ENCODE measurements around the gene POLR2F. TPM values are rescaled to one million over a fixed set of nuclear protein-coding genes. Genes with fewer than 3 reads are reported as not detected.
A peak's percentile ranks its signal among the peaks of the same experiment; 100 is the strongest.

POLR2F gene
- total RNA-seq, 4 donors from 2014 or later, result 31.7 to 56.1 (median 46.9) TPM

- Histone ChIP-seq H3K9me3 (no peaks in the 10 kb centered on the region), H3K36me3 (peaks cover 48 to 91% (median 55%) of the 10 kb centered on the region in 3 donors), H3K27me3 (no peaks in the 10 kb centered on the region), H3K4me1 (peaks cover 36 to 70% (median 37%) of the 10 kb centered on the region in 3 donors), H3K4me3 (no peak overlapping the region), H3K27ac (peak overlapping the region; percentile 8 to 89 (median 56))
- DNase-seq, result no peak
- intact Hi-C loops (cut with DNase I), result loop anchor here (5.0 kb wide), 1 partner anchor 48 kb away; no protein-coding TSS in a partner anchor
- WGBS, 2 donors, result 66% methylated on average over 7 of the region's 11 CpGs; no CpG with 5 or more reads in 1 of the 2 donors
- no peak for TF ChIP-seq POLR2A (IDR thresholded peaks at IDR 0.05)
- TF ChIP-seq, protein P1, sequence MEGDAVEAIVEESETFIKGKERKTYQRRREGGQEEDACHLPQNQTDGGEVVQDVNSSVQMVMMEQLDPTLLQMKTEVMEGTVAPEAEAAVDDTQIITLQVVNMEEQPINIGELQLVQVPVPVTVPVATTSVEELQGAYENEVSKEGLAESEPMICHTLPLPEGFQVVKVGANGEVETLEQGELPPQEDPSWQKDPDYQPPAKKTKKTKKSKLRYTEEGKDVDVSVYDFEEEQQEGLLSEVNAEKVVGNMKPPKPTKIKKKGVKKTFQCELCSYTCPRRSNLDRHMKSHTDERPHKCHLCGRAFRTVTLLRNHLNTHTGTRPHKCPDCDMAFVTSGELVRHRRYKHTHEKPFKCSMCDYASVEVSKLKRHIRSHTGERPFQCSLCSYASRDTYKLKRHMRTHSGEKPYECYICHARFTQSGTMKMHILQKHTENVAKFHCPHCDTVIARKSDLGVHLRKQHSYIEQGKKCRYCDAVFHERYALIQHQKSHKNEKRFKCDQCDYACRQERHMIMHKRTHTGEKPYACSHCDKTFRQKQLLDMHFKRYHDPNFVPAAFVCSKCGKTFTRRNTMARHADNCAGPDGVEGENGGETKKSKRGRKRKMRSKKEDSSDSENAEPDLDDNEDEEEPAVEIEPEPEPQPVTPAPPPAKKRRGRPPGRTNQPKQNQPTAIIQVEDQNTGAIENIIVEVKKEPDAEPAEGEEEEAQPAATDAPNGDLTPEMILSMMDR (IDR thresholded peaks at IDR 0.05), result peak in 4 of 6 experiments; percentile 13 to 32 (median 28)
Measured at GRCh38 chr22:37930270-37930951, 23.1 kb upstream of the POLR2F start.

- Histone ChIP-seq H3K36me3 (peaks cover 44 to 91% (median 49%) of the 10 kb centered on the region in 3 donors), H3K27ac (peak overlapping the region; percentile 8 to 89 (median 54)), H3K27me3 (no peaks in the 10 kb centered on the region), H3K4me1 (peaks cover 36 to 69% (median 37%) of the 10 kb centered on the region in 3 donors), H3K4me3 (no peak overlapping the region), H3K9me3 (no peaks in the 10 kb centered on the region)
- no peak for TF ChIP-seq POLR2A (IDR thresholded peaks at IDR 0.05)
- TF ChIP-seq, protein P1 (IDR thresholded peaks at IDR 0.05), result peak in 1 of 6 experiments; percentile 3
- intact Hi-C loops (cut with DNase I), result loop anchor here (5.0 kb wide), 1 partner anchor 49 kb away; no protein-coding TSS in a partner anchor
- DNase-seq, result no peak
- WGBS, 2 donors, result 47 to 67% methylated on average over 1 to 2 of the region's 2 CpGs
Measured at GRCh38 chr22:37930952-37931440, 22.5 kb upstream of the POLR2F start.

- no peak for DNase-seq
- intact Hi-C loops (cut with DNase I), result loop anchor here (5.0 kb wide), 1 partner anchor 50 kb away; no protein-coding TSS in a partner anchor
- H3K4me1 ChIP-seq, result peaks cover 36 to 69% (median 37%) of the 10 kb centered on the region in 3 donors
- H3K27me3 ChIP-seq, result no peaks in the 10 kb centered on the region
- H3K4me3 ChIP-seq, result no peak overlapping the region
- WGBS, 2 donors, result 20 to 69% methylated on average over 1 to 3 of the region's 6 CpGs
- H3K9me3 ChIP-seq, result no peaks in the 10 kb centered on the region
- no peak for TF ChIP-seq POLR2A (IDR thresholded peaks at IDR 0.05)
- TF ChIP-seq, protein P1 (IDR thresholded peaks at IDR 0.05), result no peak
- H3K36me3 ChIP-seq, result peaks cover 40 to 91% (median 42%) of the 10 kb centered on the region in 3 donors
- peak overlapping the region in 3 of 4 donors; percentile 84 to 90 (median 89) for H3K27ac ChIP-seq
Measured at GRCh38 chr22:37931893-37932389, 21.6 kb upstream of the POLR2F start.

- WGBS, 2 donors, result 72 to 87% methylated on average over 3 to 9 of the region's 10 CpGs
- Histone ChIP-seq H3K4me1 (peaks cover 36 to 69% (median 37%) of the 10 kb centered on the region in 3 donors), H3K27ac (peak overlapping the region; percentile 76 to 90 (median 86)), H3K4me3 (no peak overlapping the region), H3K9me3 (no peaks in the 10 kb centered on the region), H3K36me3 (peaks cover 36 to 91% (median 41%) of the 10 kb centered on the region in 3 donors), H3K27me3 (no peaks in the 10 kb centered on the region)
- DNase-seq, result no peak
- no peak for TF ChIP-seq POLR2A (IDR thresholded peaks at IDR 0.05)
- intact Hi-C loops (cut with DNase I), result loop anchor here (5.0 kb wide), 1 partner anchor 50 kb away; no protein-coding TSS in a partner anchor
Measured at GRCh38 chr22:37932401-37932800, 21.1 kb upstream of the POLR2F start.

DNA sequence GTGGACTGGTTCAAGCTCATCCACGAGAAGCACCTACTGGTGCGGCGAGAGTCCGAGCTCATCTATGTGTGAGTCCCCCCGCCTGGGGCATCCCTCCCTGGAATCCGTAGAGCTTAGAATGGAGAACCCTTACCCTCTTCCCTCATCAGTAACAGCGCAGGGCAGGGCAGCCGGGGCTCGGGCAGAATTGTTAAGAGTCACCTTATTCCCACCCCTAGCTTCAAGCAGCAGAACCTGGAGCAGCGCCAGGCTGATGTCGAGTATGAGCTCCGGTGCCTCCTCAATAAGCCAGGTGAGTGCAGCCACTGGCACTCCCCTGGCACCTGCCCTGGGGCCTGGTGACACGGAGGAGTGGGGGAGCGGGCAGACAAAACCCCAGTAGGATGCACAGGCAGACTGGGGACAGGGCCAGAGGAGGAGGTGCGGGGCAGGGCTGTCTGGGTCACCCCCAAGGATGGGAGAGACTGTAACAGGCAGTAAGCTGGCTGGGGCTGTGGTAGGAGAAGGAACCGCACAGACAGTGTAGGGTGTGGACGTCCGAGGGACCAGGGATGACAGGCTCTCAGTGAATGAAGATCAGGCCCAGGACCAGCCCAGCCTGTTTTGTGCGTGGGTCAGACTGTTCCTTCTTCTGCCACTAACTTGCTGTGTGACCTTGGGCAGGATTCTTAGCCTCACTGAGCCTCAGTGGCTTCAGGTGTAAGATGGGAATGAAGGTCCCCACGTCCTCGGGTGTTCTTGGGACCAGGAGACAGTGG is 20.5 kb upstream of the POLR2F start:
- Histone ChIP-seq H3K4me1 (peaks cover 36 to 69% (median 37%) of the 10 kb centered on the region in 3 donors), H3K4me3 (no peak overlapping the region), H3K36me3 (peaks cover 36 to 91% (median 39%) of the 10 kb centered on the region in 3 donors), H3K27ac (peak overlapping the region; percentile 76 to 90 (median 86)), H3K27me3 (no peaks in the 10 kb centered on the region), H3K9me3 (no peaks in the 10 kb centered on the region)
- intact Hi-C loops (cut with DNase I), result loop anchor here (5.0 kb wide), 1 partner anchor 51 kb away; no protein-coding TSS in a partner anchor
- TF ChIP-seq, protein P1 (IDR thresholded peaks at IDR 0.05), result no peak
- TF ChIP-seq POLR2A (IDR thresholded peaks at IDR 0.05), result no peak
- no peak for DNase-seq
- WGBS, 2 donors, result 52 to 54% methylated on average over 5 of the region's 21 CpGs

All from esophagus squamous epithelium (tissue), 5 donors.